ENCODE measurements around the gene CARD11.

CARD11 gene

DNA sequence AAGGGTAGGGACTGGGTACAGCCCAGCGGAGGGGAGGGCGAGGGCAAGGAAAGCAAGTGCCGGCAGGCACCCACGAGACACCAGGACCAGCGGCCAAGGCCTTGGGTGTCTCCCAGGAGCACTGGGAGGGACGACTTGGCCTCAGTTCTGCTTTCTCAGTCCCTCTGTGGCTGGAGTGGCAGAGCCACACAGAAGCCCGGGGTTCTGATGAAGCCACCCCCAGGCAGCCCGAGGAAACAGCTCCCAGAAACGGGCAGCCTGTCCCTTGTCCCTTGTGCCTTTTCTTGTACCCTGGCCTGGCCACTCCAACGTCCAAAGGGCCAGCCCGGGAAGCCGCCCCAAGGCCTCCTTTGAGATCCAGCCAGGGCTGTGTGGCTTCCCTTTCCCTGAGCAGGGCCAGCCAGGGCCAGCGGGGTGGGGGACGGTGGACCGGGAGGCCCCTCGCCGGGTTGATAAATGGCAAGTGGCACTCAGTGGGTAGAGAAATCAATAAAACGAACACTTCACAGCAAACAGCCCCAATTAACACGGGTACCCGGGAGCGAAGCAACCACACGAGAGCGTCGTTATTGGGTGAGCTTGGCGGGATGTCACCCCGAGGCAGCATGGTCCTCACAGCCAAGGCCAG lies 129.8 kb downstream of the CARD11 start:
- no peak overlapping the region for H3K4me3 ChIP-seq (ENCODE audit: low read depth, low read length)
- TF ChIP-seq, protein P1, sequence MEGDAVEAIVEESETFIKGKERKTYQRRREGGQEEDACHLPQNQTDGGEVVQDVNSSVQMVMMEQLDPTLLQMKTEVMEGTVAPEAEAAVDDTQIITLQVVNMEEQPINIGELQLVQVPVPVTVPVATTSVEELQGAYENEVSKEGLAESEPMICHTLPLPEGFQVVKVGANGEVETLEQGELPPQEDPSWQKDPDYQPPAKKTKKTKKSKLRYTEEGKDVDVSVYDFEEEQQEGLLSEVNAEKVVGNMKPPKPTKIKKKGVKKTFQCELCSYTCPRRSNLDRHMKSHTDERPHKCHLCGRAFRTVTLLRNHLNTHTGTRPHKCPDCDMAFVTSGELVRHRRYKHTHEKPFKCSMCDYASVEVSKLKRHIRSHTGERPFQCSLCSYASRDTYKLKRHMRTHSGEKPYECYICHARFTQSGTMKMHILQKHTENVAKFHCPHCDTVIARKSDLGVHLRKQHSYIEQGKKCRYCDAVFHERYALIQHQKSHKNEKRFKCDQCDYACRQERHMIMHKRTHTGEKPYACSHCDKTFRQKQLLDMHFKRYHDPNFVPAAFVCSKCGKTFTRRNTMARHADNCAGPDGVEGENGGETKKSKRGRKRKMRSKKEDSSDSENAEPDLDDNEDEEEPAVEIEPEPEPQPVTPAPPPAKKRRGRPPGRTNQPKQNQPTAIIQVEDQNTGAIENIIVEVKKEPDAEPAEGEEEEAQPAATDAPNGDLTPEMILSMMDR (IDR thresholded peaks at IDR 0.05; ENCODE audit: low read depth, low read length, missing control alignments) = no peak
- no peak for DNase-seq (ENCODE audit: low read depth)

DNA sequence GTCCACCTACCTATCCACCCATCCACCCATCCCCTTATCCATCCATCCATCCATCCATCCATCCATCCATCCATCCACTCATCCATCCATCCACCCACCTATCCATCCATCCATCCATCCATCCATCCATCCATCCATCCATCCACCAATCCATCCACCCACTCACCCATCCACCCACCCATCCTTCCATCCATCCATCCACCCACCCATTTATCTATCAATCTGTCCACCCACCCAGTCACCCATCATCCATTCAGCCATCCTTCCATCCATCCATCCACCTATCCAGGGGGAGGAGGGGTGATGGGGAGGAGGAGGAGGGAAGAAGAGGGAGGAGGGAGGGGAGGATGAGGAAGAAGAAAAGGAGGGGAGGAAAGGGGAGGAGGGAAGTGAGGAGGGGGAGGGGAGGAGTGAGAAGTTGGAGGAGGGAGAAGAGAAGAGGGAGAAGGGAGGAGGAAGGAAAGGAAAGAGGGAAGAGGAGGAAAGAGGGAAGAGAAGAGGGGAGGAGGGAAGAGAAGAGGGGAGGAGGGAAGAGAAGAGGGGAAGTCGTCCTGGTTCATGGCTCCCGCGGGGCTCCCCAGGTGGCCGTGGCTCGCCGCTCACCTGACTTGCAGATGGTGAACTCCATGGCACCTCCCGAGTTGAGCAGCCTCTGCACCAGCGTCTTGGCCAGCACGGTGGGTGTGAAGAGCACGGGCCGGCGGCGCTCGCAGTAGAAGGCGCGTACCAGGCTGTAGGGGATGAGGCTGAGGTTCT lies 130.8 kb downstream of the CARD11 start:
- TF ChIP-seq, protein P1 (IDR thresholded peaks at IDR 0.05; ENCODE audit: low read depth, low read length, missing control alignments) = no peak
- no peak for DNase-seq (ENCODE audit: low read depth)
- no peak overlapping the region for H3K4me3 ChIP-seq (ENCODE audit: low read depth, low read length)

DNA sequence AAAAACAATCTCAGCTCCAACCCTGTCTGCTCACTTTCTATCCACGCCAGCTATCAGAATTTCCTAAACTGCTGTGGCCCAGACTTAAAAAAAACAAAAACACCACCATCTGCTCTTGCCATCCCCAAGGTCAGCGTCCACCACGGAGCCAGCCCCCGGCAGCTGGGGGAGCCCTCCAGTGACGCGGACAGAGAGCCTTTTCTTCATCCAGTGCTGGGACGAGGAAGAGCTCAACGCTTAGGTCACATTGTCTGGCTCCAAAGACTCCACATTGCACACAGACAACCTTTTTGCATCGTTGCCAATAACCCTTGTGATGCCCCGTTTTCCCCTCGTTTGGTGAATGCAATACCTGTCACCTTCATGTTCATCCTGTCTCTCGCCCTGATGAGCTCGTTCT lies 132.2 kb downstream of the CARD11 start:
- TF ChIP-seq, protein P1 (IDR thresholded peaks at IDR 0.05; ENCODE audit: low read depth, low read length, missing control alignments) = no peak
- DNase-seq (ENCODE audit: low read depth) = no peak
- no peak overlapping the region for H3K4me3 ChIP-seq (ENCODE audit: low read depth, low read length)

DNA sequence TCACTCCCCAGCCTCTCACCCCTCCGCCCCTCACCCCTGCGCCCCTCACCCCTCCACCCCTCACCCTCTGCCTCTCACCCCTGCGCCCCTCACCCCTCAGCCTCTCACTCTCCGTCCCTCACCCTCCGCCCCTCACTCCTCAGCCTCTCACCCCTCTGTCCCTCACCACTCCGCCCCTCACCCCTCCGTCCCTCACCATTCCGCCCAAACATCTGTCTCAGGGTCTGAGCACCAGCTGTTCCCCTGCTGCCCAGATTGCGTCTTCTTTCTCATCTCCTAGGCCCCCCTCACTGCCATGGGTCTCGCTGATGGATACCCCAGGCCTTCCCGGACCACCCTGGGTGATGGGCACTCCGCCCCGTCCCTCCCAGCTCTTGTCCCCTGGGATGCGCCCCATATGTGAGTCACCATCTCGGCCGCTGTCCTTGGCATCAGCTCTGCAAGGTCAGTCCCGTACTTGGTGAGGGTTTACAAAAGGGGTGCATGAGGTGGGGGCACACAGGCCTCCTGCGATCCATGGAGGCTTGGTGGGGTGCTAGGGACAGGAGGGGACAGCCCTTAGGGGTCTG lies 134.1 kb downstream of the CARD11 start:
- TF ChIP-seq, protein P1 (IDR thresholded peaks at IDR 0.05; ENCODE audit: low read depth, low read length, missing control alignments) = no peak
- DNase-seq (ENCODE audit: low read depth) = no peak
- H3K4me3 ChIP-seq (ENCODE audit: low read depth, low read length) = no peak overlapping the region

DNA sequence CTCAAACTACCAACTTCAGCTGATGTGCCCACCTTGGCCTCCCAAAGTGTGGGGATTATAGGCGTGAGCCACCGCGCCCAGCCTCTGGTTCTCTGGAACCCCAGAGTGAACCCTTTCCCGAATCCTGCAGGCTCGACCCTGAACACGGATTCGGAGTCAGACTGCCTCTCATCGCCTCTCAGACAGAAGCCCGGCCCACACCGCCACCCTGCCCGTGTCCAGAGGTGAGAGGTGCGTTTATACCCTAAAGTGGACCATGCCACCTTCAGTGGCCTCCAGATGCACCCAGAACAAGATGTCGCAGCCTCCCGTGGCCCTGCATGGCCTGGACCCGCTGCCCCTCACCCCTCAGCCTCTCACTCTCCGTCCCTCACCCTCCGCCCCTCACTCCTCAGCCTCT lies 134.6 kb downstream of the CARD11 start:
- no peak for DNase-seq (ENCODE audit: low read depth)
- TF ChIP-seq, protein P1 (IDR thresholded peaks at IDR 0.05; ENCODE audit: low read depth, low read length, missing control alignments) = no peak
- H3K4me3 ChIP-seq (ENCODE audit: low read depth, low read length) = no peak overlapping the region

DNA sequence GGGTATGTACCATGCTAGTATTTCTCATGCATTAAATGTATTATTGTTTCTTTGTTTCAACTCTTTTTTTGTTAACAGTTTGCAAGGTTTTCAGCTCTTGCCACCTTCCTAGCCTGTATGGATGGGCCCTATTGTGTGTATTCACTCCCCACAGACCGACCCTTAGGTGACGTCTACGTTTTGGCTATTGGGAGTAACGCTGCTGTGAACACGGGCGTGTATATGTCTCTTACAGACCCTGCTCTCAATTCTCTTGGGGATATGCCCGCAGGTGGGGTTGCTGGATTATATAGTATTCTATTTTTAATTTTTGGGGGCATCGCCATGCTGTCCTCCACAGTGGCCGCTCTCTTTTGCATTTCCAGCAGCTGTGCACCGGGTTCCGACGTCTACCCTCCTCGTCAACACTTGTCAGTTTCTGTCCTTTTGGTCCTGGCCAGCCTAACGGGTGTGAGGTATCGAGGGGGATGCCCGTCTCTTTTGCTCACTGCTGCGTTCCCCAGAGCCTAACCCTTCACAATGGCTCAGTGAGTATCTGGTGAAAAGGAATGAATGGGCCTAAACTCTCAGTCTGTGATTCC lies 135.5 kb downstream of the CARD11 start:
- no peak for DNase-seq (ENCODE audit: low read depth)
- TF ChIP-seq, protein P1 (IDR thresholded peaks at IDR 0.05; ENCODE audit: low read depth, low read length, missing control alignments) = no peak
- no peak overlapping the region for H3K4me3 ChIP-seq (ENCODE audit: low read depth, low read length)

All from GM12864 (cell line).